Stimulated activated naive CD8-positive, alpha-beta T cell treated with anti-CD3 and anti-CD28 coated beads, Interleukin-15, amount 100 ng/mL, for 72 hours (primary cell): ENCODE results near the gene RUNDC3A.
"Not testable (repeated sequence)": the region's sequence is repeated elsewhere in the genome, so short reads cannot be mapped to it uniquely, and the experiment has no call there.

Experiments used
- ATAC-seq: fragments of 150-1000 bp; cut with Tn5 transposase; 2 replicates; pipeline ENCODE4 v1.10.0; 2021; ENCODE audit warnings: mild to moderate bottlenecking, moderate library complexity
- DNase-seq, 2 donors: peaks; one replicate each; pipeline ENCODE4 v3.0.0; 2021 to 2022
- H3K27ac Mint-ChIP-seq, 2 donors: one replicate each; pipeline ENCODE4 v1.8.0; 2022; ENCODE audit warnings: mild to moderate bottlenecking in 2 of 2, mixed read lengths in 2 of 2, moderate library complexity in 2 of 2
- H3K27me3 Mint-ChIP-seq: one replicate; pipeline ENCODE4 v1.8.0; 2022; ENCODE audit warnings: mixed read lengths
- H3K4me1 Mint-ChIP-seq: one replicate; pipeline ENCODE4 v1.8.0; 2022; ENCODE audit warnings: mild to moderate bottlenecking, mixed read lengths
- H3K4me3 Mint-ChIP-seq, 2 donors: one replicate each; pipeline ENCODE4 v1.8.0; 2022; ENCODE audit warnings: mild to moderate bottlenecking in 2 of 2, mixed read lengths in 2 of 2, moderate library complexity in 1 of 2
- H3K9me3 Mint-ChIP-seq, 2 donors: one replicate each; pipeline ENCODE4 v1.8.0; 2022; ENCODE audit warnings: mixed read lengths in 2 of 2

The RUNDC3A gene

DNA sequence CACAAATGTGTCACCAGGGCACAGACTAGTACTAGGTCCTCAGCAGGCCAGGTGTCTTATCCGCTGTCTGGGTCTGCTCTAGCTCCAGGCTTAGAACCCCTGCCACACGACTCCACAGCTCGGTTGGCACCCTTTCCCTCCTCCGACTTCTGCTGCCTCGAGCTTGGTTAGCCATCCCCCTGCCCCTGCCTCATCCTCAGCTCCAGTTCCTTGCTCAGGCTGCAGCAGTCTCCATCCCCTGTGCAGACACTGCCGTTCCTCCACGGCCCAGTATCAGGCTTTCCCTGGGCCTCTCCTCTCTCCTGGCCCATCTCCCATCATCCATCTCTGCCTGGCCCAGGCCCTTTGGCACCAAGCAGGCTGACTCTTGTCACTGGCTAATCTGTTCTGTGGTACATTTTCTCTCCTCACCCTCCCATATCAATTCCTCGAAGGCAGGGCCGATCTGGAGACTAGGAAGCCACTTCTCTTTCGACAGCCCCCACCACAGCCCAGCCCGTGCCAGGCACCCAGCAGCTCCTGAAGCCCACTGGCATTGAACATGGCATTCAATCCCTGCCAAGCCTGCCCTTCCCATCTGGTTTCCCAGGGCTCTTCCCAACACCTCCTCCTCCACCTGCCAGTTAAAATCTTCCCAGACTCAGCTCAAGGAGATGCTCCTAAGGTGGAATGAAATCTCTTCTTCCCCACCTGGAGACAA, 35.3 kb downstream of the RUNDC3A start:
- no peaks in the 10 kb centered on the region for H3K9me3 Mint-ChIP-seq
- H3K27me3 Mint-ChIP-seq, result peaks cover 9% of the 10 kb centered on the region
- no peak overlapping the region for H3K4me3 Mint-ChIP-seq
- peak overlapping the region in 1 of 2 donors; percentile 82 for H3K27ac Mint-ChIP-seq
- H3K4me1 Mint-ChIP-seq, result peaks cover 35% of the 10 kb centered on the region
- no peak for DNase-seq
- ATAC-seq, result no peak

- ATAC-seq (peak; percentile 98), DNase-seq (peak; percentile 83 to 91)
- peak within 1 kb of the TSS; percentile 85 to 86 for H3K4me3 Mint-ChIP-seq
- H3K4me1 Mint-ChIP-seq, result peaks cover 35% of the 10 kb centered on the region
- H3K9me3 Mint-ChIP-seq, result no peaks in the 10 kb centered on the region
- H3K27me3 Mint-ChIP-seq, result peaks cover 9% of the 10 kb centered on the region
- H3K27ac Mint-ChIP-seq, result peak within 1 kb of the TSS; percentile 59 to 82
Measured at GRCh38 chr17:44344939-44345453, 36.6 kb downstream of the RUNDC3A start, which contains the start of gene GRN. Gene GRN, plus strand, starts transcription at chr17:44345302. Its CDS starts 3,863 bp downstream, at chr17:44349165.

- peak; percentile 49 to 52 for DNase-seq
- peaks cover 35% of the 10 kb centered on the region for H3K4me1 Mint-ChIP-seq
- H3K4me3 Mint-ChIP-seq, result peak overlapping the region; percentile 85 to 86
Measured at GRCh38 chr17:44345454-44346026, 37.1 kb downstream of the RUNDC3A start.

DNA sequence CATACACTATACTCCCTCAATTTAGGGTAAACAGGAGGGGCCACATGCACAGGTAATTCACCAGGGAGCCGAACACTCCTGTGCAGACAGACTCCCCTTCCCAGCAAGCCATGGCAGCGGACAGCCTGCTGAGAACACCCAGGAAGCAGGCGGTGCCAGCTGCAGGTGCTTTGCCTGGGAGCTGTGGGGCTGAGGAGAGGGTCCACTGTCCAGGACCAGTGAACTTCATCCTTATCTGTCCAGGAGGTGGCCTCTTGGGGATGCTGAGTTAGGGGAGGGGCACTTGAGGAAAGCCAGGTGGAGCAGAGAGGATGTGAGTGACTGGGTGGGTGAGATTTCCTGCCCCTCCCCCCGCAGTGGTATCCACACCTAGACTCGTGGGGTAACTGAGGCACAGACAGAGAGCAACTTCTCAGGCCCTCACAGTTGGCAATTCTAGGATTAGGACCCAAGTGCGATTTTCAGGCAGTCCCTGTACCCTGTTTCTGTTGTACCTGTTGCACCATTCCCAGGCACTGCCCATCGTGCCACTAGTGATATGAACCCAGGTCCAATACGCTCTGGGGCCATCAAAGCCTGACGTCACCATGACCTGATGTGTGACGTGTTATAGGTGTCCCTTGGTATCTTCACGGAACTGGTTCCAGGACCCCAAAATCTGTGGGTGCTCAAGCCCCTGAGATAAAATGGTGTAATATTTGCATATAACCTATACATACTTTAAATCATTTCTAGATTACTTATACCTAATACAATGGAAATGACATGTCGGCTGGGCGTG, 37.9 kb downstream of the RUNDC3A start:
- DNase-seq, result no peak
- H3K9me3 Mint-ChIP-seq, result no peaks in the 10 kb centered on the region
- no peak for ATAC-seq
- H3K4me3 Mint-ChIP-seq, result peak overlapping the region; percentile 85 to 86
- H3K27me3 Mint-ChIP-seq, result peaks cover 9% of the 10 kb centered on the region
- H3K4me1 Mint-ChIP-seq, result peaks cover 35% of the 10 kb centered on the region
- peak overlapping the region in 1 of 2 donors; percentile 10 for H3K27ac Mint-ChIP-seq

More at GRCh38 chr17:44345454-44346026, 37.1 kb downstream of the RUNDC3A start:
- peaks cover 9% of the 10 kb centered on the region for H3K27me3 Mint-ChIP-seq
- H3K9me3 Mint-ChIP-seq, result no peaks in the 10 kb centered on the region
- peak; percentile 50 for ATAC-seq
- H3K27ac Mint-ChIP-seq, result peak overlapping the region; percentile 51 to 59

GRCh38 chr17:44347206-44348055, 39.0 kb downstream of the RUNDC3A start:
- H3K9me3 Mint-ChIP-seq, DNase-seq, ATAC-seq, H3K4me3 Mint-ChIP-seq, H3K27me3 Mint-ChIP-seq: not testable (repeated sequence)
- Mint-ChIP-seq H3K4me1 (peaks cover 35% of the 10 kb centered on the region), H3K27ac (peak overlapping the region in 1 of 2 donors; percentile 42)

DNA sequence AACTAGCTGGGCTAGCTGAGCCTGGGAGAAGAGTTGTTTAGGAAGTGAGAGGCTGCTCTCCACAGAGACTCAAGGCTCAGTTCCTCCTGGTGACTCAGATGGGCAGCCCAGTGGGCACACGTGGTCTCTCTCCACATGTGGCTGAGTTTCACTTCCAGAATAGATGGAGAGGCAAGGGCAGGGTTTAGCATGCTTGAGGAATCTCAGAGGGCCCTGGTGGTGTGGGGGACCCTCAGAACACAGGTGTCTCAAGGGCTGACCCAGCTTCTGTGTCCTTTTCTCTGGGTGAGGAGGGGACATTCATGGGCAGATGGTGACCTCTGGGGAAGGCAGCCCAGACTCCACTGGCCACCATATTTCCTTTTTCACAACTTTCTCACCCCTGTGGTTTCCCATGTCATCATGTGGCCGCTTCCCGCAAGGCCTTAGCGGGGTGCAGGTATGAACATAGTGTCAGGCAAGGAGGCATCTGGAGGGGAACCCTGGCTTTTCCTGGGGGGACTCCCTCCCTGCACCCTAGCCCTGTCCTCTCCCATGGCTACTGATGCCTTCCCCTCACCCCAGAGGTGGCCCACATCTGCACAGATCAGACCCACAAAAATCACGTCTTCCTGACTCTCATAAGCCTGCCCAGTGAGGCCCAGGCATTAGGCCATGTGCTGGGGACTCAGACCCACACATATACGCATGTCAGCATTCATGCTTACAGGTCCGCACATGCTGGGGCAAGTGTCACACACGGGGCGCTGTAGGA, 40.0 kb downstream of the RUNDC3A start:
- Mint-ChIP-seq H3K27ac (no peak overlapping the region), H3K4me3 (no peak overlapping the region), H3K9me3 (no peaks in the 10 kb centered on the region), H3K27me3 (peaks cover 7% of the 10 kb centered on the region), H3K4me1 (peaks cover 41% of the 10 kb centered on the region)
- DNase-seq (peak in 1 of 2 donors; percentile 23), ATAC-seq (no peak)

DNA sequence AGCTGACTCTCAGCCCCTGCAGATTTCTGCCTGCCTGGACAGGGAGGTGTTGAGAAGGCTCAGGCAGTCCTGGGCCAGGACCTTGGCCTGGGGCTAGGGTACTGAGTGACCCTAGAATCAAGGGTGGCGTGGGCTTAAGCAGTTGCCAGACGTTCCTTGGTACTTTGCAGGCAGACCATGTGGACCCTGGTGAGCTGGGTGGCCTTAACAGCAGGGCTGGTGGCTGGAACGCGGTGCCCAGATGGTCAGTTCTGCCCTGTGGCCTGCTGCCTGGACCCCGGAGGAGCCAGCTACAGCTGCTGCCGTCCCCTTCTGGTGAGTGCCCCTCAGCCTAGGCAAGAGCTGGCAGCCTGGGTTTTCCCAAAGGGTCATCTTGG, 40.6 kb downstream of the RUNDC3A start:
- DNase-seq (no peak), ATAC-seq (no peak)
- Mint-ChIP-seq H3K4me1 (peaks cover 40% of the 10 kb centered on the region), H3K9me3 (no peaks in the 10 kb centered on the region), H3K27ac (no peak overlapping the region), H3K4me3 (no peak overlapping the region), H3K27me3 (peaks cover 2% of the 10 kb centered on the region)

DNA sequence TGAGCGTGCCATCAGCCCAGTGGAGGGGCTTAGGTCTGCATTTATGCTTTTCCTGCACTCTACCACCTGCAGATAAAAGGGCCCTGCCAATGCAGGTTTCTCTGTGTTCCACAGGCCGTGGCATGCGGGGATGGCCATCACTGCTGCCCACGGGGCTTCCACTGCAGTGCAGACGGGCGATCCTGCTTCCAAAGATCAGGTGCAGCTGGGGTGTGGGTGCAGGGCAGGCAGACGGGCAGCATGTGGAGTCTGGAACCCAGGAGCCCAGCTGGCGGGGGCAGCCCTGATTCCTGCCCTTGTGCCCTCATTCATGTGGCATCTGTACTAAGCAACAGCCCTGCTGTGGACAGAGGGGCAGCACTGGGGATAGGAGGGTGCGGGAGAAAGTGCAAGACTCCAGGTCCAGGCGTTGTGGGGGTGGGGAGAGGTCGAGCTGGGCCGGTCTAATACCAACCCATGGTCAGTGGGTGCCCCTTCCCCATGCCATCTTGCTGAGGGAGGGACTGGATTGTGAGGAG, 41.2 kb downstream of the RUNDC3A start:
- peaks cover 34% of the 10 kb centered on the region for H3K4me1 Mint-ChIP-seq
- ATAC-seq (no peak), DNase-seq (no peak)
- H3K27ac Mint-ChIP-seq, result peak overlapping the region in 1 of 2 donors; percentile 84
- H3K27me3 Mint-ChIP-seq, result no peaks in the 10 kb centered on the region
- no peak overlapping the region for H3K4me3 Mint-ChIP-seq
- no peaks in the 10 kb centered on the region for H3K9me3 Mint-ChIP-seq

- peak; percentile 76 for ATAC-seq
- peak; percentile 76 to 79 for DNase-seq
- Mint-ChIP-seq H3K27me3 (no peaks in the 10 kb centered on the region), H3K4me1 (peaks cover 27% of the 10 kb centered on the region), H3K4me3 (no peak overlapping the region), H3K9me3 (no peaks in the 10 kb centered on the region), H3K27ac (no peak overlapping the region)
Measured at GRCh38 chr17:44350733-44351226, 42.4 kb downstream of the RUNDC3A start.

GRCh38 chr17:44351464-44351863, 43.1 kb downstream of the RUNDC3A start:
- Mint-ChIP-seq H3K27me3 (no peaks in the 10 kb centered on the region), H3K4me3 (no peak overlapping the region), H3K9me3 (no peaks in the 10 kb centered on the region), H3K4me1 (peaks cover 20% of the 10 kb centered on the region), H3K27ac (no peak overlapping the region)
- DNase-seq (no peak), ATAC-seq (no peak)

- Mint-ChIP-seq H3K27me3 (no peaks in the 10 kb centered on the region), H3K4me3 (no peak overlapping the region), H3K4me1 (peaks cover 20% of the 10 kb centered on the region), H3K9me3 (no peaks in the 10 kb centered on the region), H3K27ac (no peak overlapping the region)
- no peak for DNase-seq
- ATAC-seq, result no peak
Measured at GRCh38 chr17:44351961-44352827, 43.8 kb downstream of the RUNDC3A start.

DNA sequence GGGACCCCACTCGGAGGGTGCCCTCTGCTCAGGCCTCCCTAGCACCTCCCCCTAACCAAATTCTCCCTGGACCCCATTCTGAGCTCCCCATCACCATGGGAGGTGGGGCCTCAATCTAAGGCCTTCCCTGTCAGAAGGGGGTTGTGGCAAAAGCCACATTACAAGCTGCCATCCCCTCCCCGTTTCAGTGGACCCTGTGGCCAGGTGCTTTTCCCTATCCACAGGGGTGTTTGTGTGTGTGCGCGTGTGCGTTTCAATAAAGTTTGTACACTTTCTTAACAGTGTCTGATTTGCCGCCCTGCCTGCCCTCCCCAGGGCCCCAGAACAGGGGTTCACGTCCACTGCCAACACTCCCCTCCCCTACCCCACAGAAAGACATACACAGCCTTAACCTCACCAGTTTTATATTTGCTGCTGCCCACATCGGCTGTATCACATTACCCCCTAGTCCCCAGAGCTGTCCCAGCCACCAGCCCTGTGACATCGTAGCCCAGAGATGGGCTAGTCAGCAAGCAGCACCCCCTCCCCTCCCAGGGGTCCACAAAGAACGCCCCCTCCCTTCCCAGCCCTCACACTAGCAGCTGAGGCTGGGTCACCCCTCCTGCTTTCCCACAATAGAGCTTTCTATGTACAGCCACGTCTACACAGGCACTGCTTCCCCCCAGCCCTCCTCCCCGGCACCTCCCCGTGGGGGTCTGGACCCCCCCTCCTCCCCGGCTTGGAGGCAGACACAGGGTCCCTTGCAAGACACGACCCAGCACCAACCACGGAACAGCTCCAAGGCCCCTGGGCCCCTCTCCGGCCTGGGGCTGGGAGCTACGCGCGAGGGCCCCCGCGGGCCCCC, 44.6 kb downstream of the RUNDC3A start:
- Mint-ChIP-seq H3K4me1 (peaks cover 14% of the 10 kb centered on the region), H3K9me3 (no peaks in the 10 kb centered on the region), H3K4me3 (peak overlapping the region; percentile 31 to 61), H3K27me3 (no peaks in the 10 kb centered on the region), H3K27ac (no peak overlapping the region)
- ATAC-seq, result no peak
- no peak for DNase-seq
